CMK (cell line): ENCODE results near the gene IDH2.
"Not testable (repeated sequence)": the region's sequence is repeated elsewhere in the genome, so short reads cannot be mapped to it uniquely, and the experiment has no call there.

Experiments
- DNase-seq: peaks from one replicate; pipeline ENCODE4 v3.0.0-alpha.2; 2010; ENCODE audit warnings: low read depth

Gene IDH2

DNA sequence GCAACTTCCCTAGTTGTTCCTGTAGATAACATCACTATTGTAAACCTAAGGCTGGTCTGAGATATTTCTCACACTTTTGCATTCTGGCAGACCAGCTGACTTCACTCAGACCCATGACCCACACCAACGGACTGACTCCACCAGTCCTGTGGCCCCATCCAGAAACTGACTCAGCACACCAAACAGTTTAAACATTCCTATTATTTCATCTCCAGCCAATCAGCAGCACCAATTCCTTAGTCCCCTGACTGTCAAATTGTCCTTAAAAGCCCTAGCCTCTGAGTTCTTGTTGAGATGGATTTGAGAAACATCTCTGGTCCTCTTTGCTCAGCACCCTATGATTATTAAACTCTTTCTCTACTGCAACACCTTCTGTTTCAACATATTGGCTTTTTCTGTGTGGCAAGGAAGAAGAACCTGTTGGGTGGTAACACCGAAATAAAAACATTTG lies 12.2 kb upstream of the IDH2 start:
- DNase-seq, result no peak

- no peak for DNase-seq
These were observed 10.9 kb upstream of the IDH2 start for GRCh38 chr15:90113166-90113565.

GRCh38 chr15:90109163-90109751 lies 7.0 kb upstream of the IDH2 start:
- DNase-seq, result not testable (repeated sequence)

DNA sequence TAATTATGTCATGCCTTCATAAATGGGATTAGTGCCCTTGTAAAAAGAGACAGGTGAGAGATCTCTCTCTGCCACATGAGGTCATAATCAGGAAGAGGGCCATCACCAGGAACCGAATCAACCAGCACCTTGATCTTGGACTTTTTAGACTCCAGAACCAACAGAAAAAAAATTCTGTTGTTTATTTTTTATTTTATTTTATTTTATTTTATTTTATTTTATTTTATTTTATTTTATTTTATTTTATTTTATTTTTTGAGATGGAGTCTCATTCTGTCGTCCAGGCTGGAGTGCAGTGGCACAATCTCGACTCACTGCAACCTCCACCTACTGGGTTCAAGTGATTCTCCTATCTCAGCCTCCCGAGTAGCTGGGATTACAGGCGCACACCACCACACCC lies 5.8 kb upstream of the IDH2 start:
- not testable (repeated sequence) for DNase-seq

- DNase-seq, result no peak
These were observed 4.4 kb upstream of the IDH2 start for GRCh38 chr15:90106522-90107117.

DNA sequence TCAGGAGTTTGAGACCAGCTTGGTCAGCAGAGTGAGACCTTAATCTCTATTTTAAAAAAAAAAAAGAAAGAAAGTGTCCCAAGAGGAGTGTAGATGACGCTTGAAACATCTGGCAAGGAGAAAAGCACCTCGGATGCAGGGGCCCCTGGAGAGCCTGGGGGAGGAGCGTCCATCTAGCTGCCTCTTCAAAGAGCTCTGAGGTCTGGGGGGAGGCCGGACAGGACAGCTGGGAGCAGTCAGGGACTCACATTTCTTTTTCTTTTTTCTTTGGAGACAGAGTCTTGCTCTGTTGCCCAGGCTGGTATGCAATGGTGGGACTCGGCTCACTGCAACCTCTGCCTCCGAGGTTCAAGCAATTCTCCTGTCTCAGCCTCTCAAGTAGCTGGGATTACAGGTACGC lies 3.3 kb upstream of the IDH2 start:
- no peak for DNase-seq

- no peak for DNase-seq
These were observed 2.3 kb upstream of the IDH2 start for GRCh38 chr15:90104551-90104950.

GRCh38 chr15:90103701-90104329 lies 1.5 kb upstream of the IDH2 start:
- no peak for DNase-seq

DNA sequence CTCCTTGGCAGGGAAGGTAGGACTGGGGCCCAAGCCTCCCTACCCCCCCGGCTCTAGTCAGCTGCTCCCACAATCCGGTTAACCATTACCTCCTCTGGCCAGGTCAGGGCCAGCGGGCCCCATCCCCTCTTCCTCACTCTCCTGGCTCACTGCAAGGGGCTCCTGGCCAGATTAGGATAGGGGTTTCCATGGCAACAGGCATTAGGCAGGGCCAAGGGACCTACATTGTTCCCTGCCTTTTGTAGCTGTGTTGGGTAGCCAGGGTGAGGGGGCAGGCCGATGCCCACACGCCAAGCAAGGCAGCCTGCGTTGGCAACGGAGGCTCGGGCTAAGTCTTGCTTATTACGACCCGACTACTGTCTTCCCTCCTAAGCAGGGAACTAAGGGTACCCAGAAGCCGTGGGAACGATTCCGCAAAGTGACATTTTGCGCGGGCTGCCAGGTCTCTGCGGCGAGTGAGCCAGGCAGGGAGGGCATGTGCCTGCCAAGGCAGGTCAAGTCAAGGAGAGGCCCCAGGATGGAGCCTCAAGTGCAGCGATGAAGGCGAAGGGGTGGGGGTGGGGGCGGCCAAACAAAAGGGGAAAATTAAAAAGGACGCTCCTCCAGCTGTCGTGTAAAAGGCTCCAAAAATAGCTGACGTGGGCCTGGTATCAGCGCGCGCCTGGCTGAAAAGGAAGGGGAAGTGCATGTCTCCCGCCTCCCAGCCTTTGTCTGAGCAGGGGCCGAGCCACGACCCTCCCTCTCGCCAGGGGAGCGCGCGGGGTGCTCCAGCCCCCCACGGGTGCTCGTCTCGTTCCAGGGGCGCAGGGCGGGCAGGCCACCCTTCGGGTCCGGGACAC lies 919 bp downstream of the IDH2 start:
- DNase-seq, result no peak

DNA sequence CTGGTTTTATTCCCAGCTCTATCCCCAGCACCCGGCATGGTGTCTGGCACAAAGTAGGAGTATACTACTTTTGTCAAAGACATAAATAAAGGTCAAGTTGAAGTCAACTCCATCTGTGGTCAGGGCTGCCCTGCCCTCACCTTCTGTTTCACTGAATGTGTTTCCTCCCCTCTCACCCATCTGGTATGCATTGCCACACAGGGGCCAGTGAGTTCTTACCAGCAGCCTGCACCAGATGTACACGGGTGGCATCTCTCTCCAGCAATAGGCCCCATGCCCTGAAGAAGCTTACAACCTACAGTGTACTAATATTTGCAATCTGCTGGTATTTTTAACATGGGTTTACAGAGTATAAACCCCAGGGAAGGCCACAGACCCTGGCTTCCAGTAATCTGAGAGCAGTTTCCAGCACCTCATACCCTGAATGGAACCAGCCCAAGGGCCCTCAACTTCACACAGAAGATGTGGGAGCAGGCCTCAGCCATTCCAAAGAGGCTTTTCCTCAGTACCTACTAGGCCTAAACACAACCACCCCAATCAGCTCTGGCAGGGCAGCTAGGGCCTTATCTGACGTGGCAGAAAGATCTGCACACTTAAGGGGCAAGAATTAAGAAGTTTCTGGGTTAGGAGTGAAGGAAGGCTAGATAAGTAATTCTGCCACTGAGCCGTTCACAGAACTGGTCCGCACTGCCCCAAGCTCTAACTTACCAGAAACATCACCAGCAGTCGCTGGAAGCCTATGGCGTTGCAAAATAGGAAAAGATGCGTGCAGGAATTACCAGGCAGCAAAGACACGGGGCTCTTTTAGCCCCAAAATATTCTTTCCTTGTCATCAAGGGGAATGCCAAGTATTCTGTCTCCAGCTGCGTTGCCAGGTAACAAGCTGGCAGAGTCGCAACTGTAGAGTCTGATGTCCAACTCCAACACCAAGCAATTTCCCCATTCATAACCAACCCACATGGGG lies 2.1 kb downstream of the IDH2 start:
- DNase-seq, result no peak

DNA sequence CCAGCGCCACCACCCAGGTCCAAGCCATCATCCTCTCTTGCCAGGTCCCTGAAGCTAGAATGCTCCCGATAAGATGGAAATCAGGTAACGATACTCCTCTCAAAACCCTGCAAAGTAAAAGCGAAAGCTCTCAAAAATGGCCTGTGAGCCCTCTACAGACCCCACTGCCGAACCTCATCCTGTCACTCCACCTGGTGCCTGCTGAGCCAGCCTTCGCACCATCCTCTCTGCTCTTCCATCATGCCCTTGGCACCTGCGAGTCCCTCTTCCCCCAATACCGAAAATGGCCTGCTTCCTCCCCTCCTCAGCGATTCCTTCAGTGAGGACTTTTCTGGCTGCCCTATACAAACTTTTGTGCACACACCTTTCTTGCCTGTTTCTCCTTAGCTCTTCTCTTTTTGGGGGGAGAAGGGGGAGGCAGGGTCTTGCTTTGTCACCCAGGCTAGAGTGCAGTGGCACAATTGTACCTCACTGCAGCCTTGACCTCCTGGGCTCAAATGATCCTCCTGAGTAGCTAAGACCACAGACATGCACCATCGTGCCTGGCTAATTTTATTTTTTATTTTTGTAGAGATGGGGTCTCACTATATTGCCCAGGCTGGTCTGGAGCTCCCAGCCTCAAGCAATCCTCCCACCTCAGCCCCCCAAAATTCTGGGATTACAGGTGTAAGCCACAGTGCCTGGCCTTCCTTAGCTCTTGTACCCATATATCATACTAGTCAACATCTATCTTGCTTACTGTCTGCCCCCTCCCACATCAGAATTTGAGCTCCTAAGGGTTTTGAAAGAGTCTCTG lies 3.0 kb downstream of the IDH2 start:
- DNase-seq, result no peak

GRCh38 chr15:90097475-90097874 lies 4.8 kb downstream of the IDH2 start:
- DNase-seq, result no peak

- no peak for DNase-seq
These were observed 6.7 kb downstream of the IDH2 start for GRCh38 chr15:90095521-90095959.

DNA sequence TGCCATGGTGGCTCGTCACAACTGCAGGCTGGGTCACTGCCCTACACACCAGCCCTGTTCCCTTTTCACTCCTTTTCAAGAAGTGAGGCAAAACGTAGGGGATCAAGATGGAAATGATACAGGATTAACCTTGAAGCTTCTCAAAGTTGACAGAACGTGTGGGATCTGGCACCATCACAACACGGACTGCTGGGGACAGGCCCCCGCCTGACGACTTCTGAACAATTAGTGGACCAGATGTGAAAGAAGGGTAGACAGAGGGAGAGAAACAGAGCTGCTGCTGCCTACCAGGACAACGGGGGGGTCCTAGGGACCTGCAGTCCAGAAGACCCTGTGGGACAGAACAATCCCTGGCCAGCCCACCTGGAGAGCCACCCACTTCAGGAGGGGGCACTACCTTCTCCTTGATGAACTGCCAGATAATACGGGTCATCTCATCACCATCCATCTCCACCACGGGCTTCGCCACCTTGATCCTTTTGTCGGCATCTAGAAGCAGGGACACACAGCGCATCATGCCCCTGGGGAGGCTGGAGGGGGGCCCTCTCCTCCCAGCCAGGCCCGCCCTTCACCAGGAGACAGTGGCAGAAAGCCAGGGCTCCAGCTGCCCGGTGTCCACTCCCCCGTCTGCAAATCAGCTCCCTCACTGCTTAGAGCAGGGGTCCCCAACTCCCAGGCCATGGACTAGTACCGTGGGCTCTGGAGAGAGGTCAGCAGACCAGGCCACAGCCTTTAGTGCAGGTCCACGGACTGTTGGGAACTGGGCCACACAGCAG lies 10.9 kb downstream of the IDH2 start:
- DNase-seq, result no peak

- DNase-seq, result no peak
These were observed 11.9 kb downstream of the IDH2 start for GRCh38 chr15:90090226-90090848.

DNA sequence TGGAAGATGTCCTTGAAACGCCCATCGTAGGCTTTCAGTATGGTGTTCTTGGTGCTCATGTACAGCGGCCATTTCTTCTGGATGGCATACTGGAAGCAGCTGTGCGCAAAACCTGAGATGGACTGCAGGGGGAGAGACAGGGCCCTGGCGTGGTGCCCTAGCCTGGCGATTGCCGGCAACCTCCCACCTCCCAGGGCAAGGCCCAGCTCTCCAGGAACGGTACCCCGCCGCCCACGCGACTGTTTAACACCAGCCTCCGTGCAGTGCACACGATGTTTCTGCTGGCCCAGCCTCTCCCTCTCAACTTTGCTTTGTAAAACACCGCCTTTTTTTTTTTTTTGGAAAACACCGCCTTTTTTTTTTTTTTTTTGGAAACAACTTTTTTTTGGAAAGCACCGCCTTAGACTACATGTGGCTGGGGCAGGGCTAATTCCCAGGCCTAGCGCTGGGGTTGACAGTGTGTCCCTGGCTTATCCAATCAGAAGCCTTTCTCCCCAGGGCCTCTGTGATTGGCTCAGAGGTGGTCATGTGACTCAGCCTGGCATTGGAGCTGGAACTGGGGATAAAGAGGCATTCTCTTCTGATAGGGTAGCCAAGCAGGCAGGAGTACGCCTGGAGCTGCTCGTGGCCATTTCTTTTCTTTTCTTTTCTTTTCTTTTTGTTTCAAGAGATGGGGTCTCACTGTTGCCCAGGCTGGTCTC lies 14.7 kb downstream of the IDH2 start:
- DNase-seq, result no peak

DNA sequence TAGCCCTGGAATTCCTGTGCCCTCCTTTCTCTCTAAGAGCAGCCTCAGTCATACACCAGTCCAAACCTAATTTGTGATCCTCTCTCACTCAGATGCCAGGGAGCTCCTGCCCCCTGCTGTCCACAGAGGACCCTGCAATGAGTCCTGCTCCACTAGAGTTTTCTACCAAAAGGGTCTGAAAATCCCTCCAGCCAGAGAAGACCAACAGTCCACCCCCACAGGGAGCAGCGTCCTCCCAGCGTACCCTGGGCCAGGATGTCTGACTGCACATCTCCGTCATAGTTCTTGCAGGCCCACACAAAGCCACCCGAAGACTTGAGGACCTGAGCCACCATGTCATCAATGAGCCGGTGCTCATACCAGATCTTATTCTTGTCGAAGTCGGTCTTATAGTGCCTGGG lies 15.4 kb downstream of the IDH2 start:
- no peak for DNase-seq

GRCh38 chr15:90085565-90085964 lies 16.7 kb downstream of the IDH2 start:
- no peak for DNase-seq

GRCh38 chr15:90084876-90085423 lies 17.3 kb downstream of the IDH2 start:
- DNase-seq, result no peak
